ENCODE results near the gene C6orf120.
A peak's percentile ranks its signal among the peaks of the same experiment; 100 is the strongest.

C6orf120 gene

DNA sequence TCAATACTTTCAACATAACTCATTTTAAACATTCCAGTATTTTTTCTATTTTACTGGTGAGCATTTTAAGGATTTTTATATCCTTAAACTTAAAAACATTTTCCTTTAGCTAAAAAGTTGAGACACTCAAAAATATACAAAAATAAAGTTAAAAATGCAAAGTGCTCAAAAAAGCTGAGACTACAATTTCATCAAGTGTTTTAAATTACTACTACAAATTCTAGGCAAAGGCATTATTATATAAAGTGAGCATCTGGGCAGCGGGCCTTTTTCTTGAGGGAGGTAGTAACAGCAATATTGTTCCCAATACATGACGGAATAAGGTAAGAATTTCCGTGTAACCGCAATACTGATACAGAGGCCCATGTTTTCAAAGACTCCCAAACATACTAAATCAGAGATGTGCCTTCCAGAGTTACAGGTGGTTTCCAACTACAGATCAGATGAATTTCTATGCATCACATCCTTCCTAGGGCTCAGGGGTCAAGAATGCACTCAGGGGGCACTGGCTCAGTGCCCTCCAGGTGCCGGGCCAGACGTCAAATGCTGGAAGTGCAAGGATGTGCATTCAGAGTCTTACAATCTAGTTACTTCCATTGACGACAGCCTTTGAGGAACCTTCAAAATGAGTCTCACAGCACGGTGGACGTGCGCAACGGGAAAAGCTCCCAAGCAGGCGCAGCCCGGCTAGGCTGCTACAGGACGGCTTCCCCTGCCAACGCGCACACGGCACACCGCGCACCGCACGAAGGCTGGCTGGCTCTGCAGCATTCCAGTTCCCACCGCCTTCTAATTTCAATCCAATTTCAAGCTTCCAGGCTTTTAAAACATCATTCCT, 20.7 kb downstream of the C6orf120 start:
- peak; percentile 81 for DNase-seq (ENCODE audit: low read depth)
- H3K4me3 ChIP-seq (ENCODE audit: low read depth, low read length), result peak overlapping the region; percentile 93
- TF ChIP-seq MYC (IDR thresholded peaks at IDR 0.05; ENCODE audit: low read depth, low read length), result no peak
- TF ChIP-seq, protein P1, sequence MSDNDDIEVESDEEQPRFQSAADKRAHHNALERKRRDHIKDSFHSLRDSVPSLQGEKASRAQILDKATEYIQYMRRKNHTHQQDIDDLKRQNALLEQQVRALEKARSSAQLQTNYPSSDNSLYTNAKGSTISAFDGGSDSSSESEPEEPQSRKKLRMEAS (IDR thresholded peaks at IDR 0.05; ENCODE audit: low read depth, low read length), result 0 out of 2 replicates have a peak, but pooled peaks have one; percentile 13

GRCh38 chr6:169723200-169723909, 21.4 kb downstream of the C6orf120 start:
- TF ChIP-seq, protein P1 (IDR thresholded peaks at IDR 0.05; ENCODE audit: low read depth, low read length), result no peak
- TF ChIP-seq, protein P2, sequence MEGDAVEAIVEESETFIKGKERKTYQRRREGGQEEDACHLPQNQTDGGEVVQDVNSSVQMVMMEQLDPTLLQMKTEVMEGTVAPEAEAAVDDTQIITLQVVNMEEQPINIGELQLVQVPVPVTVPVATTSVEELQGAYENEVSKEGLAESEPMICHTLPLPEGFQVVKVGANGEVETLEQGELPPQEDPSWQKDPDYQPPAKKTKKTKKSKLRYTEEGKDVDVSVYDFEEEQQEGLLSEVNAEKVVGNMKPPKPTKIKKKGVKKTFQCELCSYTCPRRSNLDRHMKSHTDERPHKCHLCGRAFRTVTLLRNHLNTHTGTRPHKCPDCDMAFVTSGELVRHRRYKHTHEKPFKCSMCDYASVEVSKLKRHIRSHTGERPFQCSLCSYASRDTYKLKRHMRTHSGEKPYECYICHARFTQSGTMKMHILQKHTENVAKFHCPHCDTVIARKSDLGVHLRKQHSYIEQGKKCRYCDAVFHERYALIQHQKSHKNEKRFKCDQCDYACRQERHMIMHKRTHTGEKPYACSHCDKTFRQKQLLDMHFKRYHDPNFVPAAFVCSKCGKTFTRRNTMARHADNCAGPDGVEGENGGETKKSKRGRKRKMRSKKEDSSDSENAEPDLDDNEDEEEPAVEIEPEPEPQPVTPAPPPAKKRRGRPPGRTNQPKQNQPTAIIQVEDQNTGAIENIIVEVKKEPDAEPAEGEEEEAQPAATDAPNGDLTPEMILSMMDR (IDR thresholded peaks at IDR 0.05; ENCODE audit: low read depth, low read length), result no peak
- TF ChIP-seq MYC (IDR thresholded peaks at IDR 0.05; ENCODE audit: low read depth, low read length) (no peak; the same call in 1 of the 2 replicates), POLR2A (IDR thresholded peaks at IDR 0.05; ENCODE audit: extremely low read depth, insufficient read length) (no peak)
- peak; percentile 85 for DNase-seq (ENCODE audit: low read depth)
- H3K4me3 ChIP-seq (ENCODE audit: low read depth, low read length), result peak overlapping the region; percentile 93

DNA sequence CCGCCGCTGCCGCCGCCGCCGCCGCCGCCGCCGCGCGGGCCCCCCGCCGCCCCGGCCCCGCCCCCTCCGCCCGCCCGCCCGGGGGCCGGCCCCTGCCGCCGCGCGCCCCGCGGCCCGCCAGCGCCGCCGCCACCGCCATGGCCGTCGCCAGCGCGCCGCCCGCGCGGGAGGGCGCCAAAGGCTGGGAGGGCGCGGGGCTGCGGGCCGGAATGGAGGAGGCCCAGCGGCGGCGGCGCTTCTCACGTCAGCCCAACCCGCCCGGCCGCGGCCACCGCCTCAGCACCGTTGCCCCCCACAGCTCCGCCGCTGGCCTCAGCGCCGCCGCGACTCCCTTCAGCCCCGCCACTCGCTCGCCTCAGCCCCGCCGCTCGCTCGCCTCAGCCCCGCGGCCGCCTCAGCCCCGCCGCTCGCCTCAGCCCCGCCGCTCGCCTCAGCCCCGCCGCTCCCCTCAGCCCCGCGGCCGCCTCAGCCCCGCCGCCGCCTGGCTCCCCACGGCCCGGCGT, 22.1 kb downstream of the C6orf120 start:
- DNase-seq (ENCODE audit: low read depth), result peak; percentile 66
- no peak overlapping the region for H3K4me3 ChIP-seq (ENCODE audit: low read depth, low read length)
- TF ChIP-seq POLR2A (IDR thresholded peaks at IDR 0.05; ENCODE audit: extremely low read depth, insufficient read length) (no peak), MYC (IDR thresholded peaks at IDR 0.05; ENCODE audit: low read depth, low read length) (no peak)
- TF ChIP-seq, protein P1 (IDR thresholded peaks at IDR 0.05; ENCODE audit: low read depth, low read length), result no peak
- TF ChIP-seq, protein P2 (IDR thresholded peaks at IDR 0.05; ENCODE audit: low read depth, low read length), result no peak

DNA sequence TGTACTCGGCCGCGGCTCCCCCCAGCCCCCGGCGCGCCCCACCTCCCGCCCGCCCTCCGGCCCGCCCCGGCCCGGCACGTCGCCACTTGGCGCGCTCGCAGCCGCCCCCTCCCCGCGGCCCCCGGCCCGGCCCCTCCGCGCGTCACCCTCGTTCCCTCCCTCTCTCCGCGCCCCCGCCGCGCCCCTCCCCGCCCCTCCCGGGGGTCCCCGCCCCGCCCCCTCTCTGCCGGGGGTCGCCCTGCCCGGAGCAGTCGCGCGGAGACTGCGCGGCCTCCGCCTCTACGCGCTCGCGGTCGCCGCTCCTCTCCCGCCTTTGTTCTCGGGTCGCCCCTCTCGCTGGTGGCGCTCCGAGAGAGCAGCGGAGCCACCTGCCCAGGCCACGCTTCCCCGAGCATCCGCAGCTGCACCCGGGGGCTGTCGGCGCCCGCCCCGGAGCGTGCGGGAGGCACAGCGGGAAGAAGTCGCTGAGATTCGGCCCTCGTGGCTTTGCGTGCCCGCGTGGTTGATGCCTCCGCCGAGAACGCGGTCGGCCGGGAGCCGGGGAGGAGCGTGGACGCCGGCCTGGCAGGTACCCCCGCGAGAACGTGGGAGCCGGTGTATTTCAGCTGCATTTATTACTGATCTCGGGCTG, 22.7 kb downstream of the C6orf120 start, which contains the start of gene PHF10:
PHF10 (minus strand) TSS at position 7 of the 631 bp plus-strand sequence. CDS start 569 bp downstream, outside the sequence.
- TF ChIP-seq, protein P1 (IDR thresholded peaks at IDR 0.05; ENCODE audit: low read depth, low read length), result peak; percentile 65; the same call in 1 of the 2 replicates
- TF ChIP-seq POLR2A (IDR thresholded peaks at IDR 0.05; ENCODE audit: extremely low read depth, insufficient read length) (peak; percentile 54), MYC (IDR thresholded peaks at IDR 0.05; ENCODE audit: low read depth, low read length) (peak; percentile 87)
- TF ChIP-seq, protein P2 (IDR thresholded peaks at IDR 0.05; ENCODE audit: low read depth, low read length), result no peak
- DNase-seq (ENCODE audit: low read depth), result peak; percentile 88
- peak within 1 kb of the TSS; percentile 93 for H3K4me3 ChIP-seq (ENCODE audit: low read depth, low read length)

DNA sequence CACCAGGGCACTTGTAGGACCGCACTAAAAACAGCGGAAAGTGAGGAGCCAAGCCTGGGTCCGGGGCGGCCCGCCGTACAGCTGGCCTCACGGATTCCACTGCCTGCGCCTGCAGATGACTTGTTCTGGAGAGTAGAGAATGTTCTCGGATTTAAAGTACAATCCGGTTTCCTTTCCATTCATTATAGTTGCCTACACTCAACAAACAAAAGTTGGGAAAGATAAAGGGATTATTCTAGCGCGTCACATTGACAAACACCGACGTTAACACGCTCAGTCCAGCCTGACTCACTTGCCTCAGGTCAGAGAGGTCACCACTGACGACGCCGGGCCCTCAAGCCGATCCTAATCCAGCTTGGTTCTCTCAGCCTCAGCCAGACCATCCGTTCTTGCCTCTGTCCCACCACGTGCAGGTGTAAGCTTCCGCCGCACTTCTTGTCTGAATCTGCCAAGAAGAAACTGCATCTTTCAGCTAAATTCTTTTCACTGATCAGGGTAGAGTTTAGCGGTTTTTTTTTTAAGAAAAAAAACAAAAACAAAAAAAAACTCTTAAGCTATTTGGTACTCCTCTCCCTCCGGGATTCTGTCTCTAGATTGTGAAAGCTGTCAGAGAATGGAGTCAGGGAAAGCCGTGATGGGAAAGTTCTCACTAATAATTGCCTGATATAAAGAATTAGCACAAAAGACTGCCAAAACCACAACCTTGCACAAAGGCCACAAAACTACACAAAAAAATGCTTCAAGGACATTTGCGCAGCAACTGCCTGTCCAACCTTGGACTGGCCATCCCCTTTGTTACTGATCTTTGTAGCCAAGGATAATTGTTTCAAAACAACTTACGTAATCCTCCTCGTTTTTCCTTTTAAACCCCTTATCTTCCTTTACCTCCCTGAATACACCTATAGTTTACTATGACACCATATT, 23.5 kb downstream of the C6orf120 start:
- TF ChIP-seq, protein P1 (IDR thresholded peaks at IDR 0.05; ENCODE audit: low read depth, low read length), result peak; percentile 73
- peak; percentile 24; the same call in 1 of the 2 replicates for TF ChIP-seq MYC (IDR thresholded peaks at IDR 0.05; ENCODE audit: low read depth, low read length)
- TF ChIP-seq, protein P2 (IDR thresholded peaks at IDR 0.05; ENCODE audit: low read depth, low read length), result no peak
- TF ChIP-seq POLR2A (IDR thresholded peaks at IDR 0.05; ENCODE audit: extremely low read depth, insufficient read length), result no peak
- DNase-seq (ENCODE audit: low read depth), result peak; percentile 75

More for the DNA sequence above, 23.5 kb downstream of the C6orf120 start:
- H3K4me3 ChIP-seq (ENCODE audit: low read depth, low read length), result peak overlapping the region; percentile 72
